Thoracic aorta (tissue), 2 donors: Measurements from ENCODE around the gene CES3. TPM values are rescaled to one million over a fixed set of nuclear protein-coding genes. Genes with fewer than 3 reads are reported as not detected.
A peak's percentile ranks its signal among the peaks of the same experiment; 100 is the strongest.

Experiments
- ATAC-seq: fragments of 150-250 bp; one replicate; pipeline ENCODE4 v1.8.0; 2017; ENCODE audit warnings: low read depth; ENCODE audit not compliant: insufficient number of reproducible peaks, low FRiP score
- DNase-seq: peaks from one replicate; pipeline ENCODE4 v3.0.0-alpha.2; 2020; ENCODE audit warnings: low spot score
- H3K27ac ChIP-seq, 2 donors: fragments of 200-600 bp; sonication (generic); 1 replicate in 1 of 2; 2 replicates in 1 of 2; pipeline ENCODE4 v1.5.1; 2016; ENCODE audit warnings: mild to moderate bottlenecking in 2 of 2, moderate library complexity in 2 of 2
- H3K27me3 ChIP-seq: fragments of 200-600 bp; sonication (generic); replicated peaks from 2 replicates; pipeline ENCODE4 v1.6.0; 2016; ENCODE audit warnings: mild to moderate bottlenecking; ENCODE audit not compliant: insufficient read depth
- H3K36me3 ChIP-seq: fragments of 200-600 bp; sonication (generic); one replicate; pipeline ENCODE4 v1.5.1; 2016
- H3K4me1 ChIP-seq, 2 donors: fragments of 200-600 bp; sonication (generic); 1 replicate in 1 of 2; 2 replicates in 1 of 2; pipeline versions ENCODE4 v1.5.1 to v1.6.0; 2016; ENCODE audit warnings: low read depth in 2 of 2, mild to moderate bottlenecking in 1 of 2; ENCODE audit not compliant: control insufficient read depth in 1 of 2
- H3K4me3 ChIP-seq: fragments of 200-600 bp; sonication (generic); 2 replicates; pipeline ENCODE4 v1.5.1; 2016; ENCODE audit warnings: mild to moderate bottlenecking
- H3K9me3 ChIP-seq: fragments of 200-600 bp; sonication (generic); 2 replicates; pipeline ENCODE4 v1.5.1; 2016
- total RNA-seq, 2 donors: library from RNA; depleted of rRNA; stranded (reverse); fragments of >200 nt; gene quantifications; one replicate each; pipeline versions ENCODE4 v1.1.0 to v1.2.3, GENCODE V29; 2016
- TF ChIP-seq, protein P1 (sequence below): fragments of 200-600 bp; sonication (generic); IDR thresholded peaks from one replicate; pipeline ENCODE4 v1.5.1; 2019; ENCODE audit warnings: antibody characterized with exemption

The CES3 gene, protein sequence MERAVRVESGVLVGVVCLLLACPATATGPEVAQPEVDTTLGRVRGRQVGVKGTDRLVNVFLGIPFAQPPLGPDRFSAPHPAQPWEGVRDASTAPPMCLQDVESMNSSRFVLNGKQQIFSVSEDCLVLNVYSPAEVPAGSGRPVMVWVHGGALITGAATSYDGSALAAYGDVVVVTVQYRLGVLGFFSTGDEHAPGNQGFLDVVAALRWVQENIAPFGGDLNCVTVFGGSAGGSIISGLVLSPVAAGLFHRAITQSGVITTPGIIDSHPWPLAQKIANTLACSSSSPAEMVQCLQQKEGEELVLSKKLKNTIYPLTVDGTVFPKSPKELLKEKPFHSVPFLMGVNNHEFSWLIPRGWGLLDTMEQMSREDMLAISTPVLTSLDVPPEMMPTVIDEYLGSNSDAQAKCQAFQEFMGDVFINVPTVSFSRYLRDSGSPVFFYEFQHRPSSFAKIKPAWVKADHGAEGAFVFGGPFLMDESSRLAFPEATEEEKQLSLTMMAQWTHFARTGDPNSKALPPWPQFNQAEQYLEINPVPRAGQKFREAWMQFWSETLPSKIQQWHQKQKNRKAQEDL
- total RNA-seq = 1 to 10 TPM in 1 of 2 donors, under 1 TPM in 1; 0.63 to 1.1 TPM

- Histone ChIP-seq H3K27ac (no peak within 1 kb of the TSS), H3K4me3 (no peak within 1 kb of the TSS), H3K4me1 (no peaks in the 10 kb centered on the region), H3K9me3 (no peaks in the 10 kb centered on the region), H3K27me3 (no peaks in the 10 kb centered on the region), H3K36me3 (no peaks in the 10 kb centered on the region)
- DNase-seq = no peak
- ATAC-seq = no peak
- TF ChIP-seq, protein P1, sequence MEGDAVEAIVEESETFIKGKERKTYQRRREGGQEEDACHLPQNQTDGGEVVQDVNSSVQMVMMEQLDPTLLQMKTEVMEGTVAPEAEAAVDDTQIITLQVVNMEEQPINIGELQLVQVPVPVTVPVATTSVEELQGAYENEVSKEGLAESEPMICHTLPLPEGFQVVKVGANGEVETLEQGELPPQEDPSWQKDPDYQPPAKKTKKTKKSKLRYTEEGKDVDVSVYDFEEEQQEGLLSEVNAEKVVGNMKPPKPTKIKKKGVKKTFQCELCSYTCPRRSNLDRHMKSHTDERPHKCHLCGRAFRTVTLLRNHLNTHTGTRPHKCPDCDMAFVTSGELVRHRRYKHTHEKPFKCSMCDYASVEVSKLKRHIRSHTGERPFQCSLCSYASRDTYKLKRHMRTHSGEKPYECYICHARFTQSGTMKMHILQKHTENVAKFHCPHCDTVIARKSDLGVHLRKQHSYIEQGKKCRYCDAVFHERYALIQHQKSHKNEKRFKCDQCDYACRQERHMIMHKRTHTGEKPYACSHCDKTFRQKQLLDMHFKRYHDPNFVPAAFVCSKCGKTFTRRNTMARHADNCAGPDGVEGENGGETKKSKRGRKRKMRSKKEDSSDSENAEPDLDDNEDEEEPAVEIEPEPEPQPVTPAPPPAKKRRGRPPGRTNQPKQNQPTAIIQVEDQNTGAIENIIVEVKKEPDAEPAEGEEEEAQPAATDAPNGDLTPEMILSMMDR = peak; percentile 49
These were observed at the start of gene CES3 for GRCh38 chr16:66961065-66961744. TSS of gene CES3 (plus strand) at chr16:66961266. CDS start at chr16:66961308, 42 bp downstream.

- ATAC-seq (no peak), DNase-seq (no peak)
- H3K27ac ChIP-seq = no peak overlapping the region
- no peaks in the 10 kb centered on the region for H3K27me3 ChIP-seq
- H3K9me3 ChIP-seq = no peaks in the 10 kb centered on the region
- peaks cover 0 to 10% of the 10 kb centered on the region in 2 donors for H3K4me1 ChIP-seq
- TF ChIP-seq, protein P1 = no peak
- H3K36me3 ChIP-seq = no peaks in the 10 kb centered on the region
- H3K4me3 ChIP-seq = no peak overlapping the region
These were observed 49.3 kb upstream of the CES3 start for GRCh38 chr16:66911801-66912200.

DNA sequence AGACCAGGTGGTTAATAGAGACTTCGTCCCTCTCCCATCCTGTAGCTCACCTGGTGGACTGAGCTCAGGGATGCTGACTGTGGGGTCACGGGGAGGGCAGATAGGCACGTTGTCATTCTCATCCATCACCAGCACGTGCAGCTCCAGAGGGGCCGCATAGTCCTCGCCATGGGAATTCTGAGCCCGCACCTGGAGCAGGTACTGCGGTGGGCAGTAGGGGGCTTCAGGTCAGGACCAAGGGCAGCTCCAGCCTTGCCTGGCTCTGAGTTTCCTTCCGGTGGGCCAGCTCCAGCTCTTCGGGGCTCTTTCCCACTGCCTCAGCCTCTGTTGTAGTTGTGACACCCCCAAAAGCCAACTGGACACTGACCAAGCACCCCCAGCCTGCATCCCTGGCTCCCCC lies 48.0 kb upstream of the CES3 start:
- H3K27ac ChIP-seq = no peak overlapping the region
- TF ChIP-seq, protein P1 = no peak
- H3K27me3 ChIP-seq = no peaks in the 10 kb centered on the region
- no peak overlapping the region for H3K4me3 ChIP-seq
- ATAC-seq (no peak), DNase-seq (no peak)
- peaks cover 0 to 6% of the 10 kb centered on the region in 2 donors for H3K4me1 ChIP-seq
- no peaks in the 10 kb centered on the region for H3K9me3 ChIP-seq
- no peaks in the 10 kb centered on the region for H3K36me3 ChIP-seq

DNA sequence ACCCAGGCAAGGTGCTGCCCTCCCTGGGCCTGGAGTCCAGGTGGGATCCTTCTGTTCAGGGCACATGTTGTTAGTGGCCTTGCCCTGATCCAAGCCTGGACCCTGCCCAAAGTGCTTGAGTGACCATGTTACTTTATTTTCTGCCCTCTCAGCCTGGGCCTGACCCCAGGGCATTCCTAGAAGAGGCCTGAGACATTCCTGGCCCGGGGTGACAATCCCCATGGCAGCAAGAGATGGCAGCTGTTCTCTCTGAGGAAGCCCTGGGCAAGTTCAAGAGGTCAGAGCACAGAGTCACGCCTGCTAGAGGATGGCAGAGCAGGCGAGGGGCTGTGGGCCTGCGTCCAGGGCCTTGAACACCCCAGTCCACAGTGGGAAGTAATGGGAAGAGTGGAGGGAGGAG lies 47.4 kb upstream of the CES3 start:
- Histone ChIP-seq H3K4me1 (peaks cover 0 to 6% of the 10 kb centered on the region in 2 donors), H3K4me3 (no peak overlapping the region), H3K9me3 (no peaks in the 10 kb centered on the region), H3K27ac (no peak overlapping the region), H3K36me3 (no peaks in the 10 kb centered on the region), H3K27me3 (no peaks in the 10 kb centered on the region)
- ATAC-seq (no peak), DNase-seq (no peak)
- TF ChIP-seq, protein P1 = no peak

- Histone ChIP-seq H3K27ac (no peak overlapping the region), H3K4me3 (no peak overlapping the region), H3K9me3 (no peaks in the 10 kb centered on the region), H3K36me3 (no peaks in the 10 kb centered on the region), H3K4me1 (peaks cover 0 to 6% of the 10 kb centered on the region in 2 donors), H3K27me3 (no peaks in the 10 kb centered on the region)
- ATAC-seq (no peak), DNase-seq (no peak)
- TF ChIP-seq, protein P1 = no peak
These were observed 46.5 kb upstream of the CES3 start for GRCh38 chr16:66914541-66914940.
